HG03520 (cell line): Measurements from ENCODE around the gene ENTHD1.

Source experiments
- ATAC-seq: cut with Tn5 transposase; IDR thresholded peaks from one replicate; pipeline ENCODE4 v1.9.1; 2021; ENCODE audit warnings: mild to moderate bottlenecking, moderate library complexity; ENCODE audit not compliant: unreplicated experiment

Gene ENTHD1

GRCh38 chr22:39718921-39719475 is 174.6 kb downstream of the ENTHD1 start:
- ATAC-seq: no peak

- ATAC-seq: no peak
Observed at GRCh38 chr22:39718206-39718605, 175.4 kb downstream of the ENTHD1 start.

DNA sequence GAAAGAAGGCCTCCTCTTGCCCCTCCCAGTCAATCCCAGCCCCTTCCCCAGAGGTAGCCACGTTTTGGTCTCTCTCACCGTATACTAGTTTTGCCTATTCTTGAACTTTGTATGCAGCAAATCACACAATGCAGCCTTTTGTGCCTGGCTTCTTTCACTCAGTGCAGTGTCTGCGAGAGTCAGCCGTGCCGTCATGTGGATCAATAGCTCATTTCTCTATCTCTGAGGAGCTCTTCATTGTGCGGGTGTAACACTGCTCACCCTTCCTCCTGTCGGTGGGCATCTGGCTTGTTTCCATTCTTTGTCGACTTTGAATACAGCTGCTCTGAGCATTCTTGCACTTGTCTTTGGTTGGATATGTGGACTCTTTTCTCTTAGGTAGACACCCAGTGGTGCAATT is 176.5 kb downstream of the ENTHD1 start:
- no peak for ATAC-seq

DNA sequence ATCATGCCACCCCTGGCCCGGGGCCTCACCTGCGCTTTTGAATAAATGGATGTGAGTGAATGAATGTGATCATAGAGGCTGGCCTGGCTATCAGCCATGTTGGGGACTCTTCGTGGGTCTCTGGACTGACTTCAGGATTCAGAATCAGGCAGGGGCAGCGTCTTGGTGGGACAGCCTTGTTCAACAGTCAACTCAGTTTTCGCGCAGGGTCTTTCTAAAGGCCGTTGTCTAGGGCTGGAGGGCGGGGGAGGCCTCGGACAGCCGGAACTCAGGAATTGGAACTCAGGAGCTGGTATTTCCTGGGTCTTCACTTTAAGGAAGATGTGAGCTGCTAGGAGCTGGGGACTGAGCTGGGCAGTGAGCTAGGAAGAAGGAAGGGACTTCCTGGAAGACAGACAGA is 177.0 kb downstream of the ENTHD1 start:
- ATAC-seq: no peak

GRCh38 chr22:39715778-39716495 is 177.6 kb downstream of the ENTHD1 start:
- ATAC-seq: no peak

DNA sequence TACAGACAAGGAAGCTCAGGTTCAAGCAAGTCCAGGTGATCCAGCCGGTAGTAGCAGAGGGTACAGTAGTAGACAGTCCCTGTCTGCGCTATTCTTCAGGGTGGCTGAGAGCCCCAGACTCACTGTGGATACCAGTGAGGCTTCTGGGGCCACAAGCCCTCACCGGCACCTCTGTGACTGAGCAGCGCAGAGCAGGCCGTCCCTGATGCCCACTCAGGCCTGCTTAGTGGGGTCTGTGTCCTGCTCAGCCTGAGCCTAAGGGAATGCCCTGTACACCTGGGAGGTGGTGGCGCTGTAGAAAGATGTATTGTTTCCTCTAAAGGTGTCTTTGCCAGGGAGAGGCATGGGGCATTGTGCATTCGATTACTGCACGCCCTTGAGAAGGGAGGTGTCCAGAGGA is 179.2 kb downstream of the ENTHD1 start:
- ATAC-seq: no peak

DNA sequence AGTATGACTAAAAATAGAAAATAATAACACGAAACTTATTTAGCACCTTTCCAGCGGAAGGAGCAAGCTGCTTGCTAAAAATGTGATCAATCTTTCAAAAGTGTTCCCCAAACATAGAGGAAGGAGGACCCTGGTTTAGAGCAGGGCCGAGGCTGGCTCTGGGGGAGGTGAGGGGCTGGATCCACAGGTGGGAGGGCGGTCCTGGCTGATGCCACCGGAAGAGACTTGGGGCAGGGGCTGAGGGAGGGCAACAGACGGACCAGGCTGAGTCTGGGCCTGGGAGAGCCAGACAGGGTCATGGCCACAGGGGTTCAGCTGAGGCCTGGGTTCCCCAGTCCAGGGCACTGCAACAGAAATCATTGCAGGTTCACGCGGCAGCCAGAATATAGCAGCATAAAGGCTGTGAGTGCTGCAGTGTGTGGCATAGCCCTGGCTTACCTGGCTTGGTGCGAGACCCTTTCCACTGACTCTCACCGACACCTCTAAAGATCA is 179.7 kb downstream of the ENTHD1 start:
- no peak for ATAC-seq

- ATAC-seq: no peak
Observed at GRCh38 chr22:39712751-39713525, 180.6 kb downstream of the ENTHD1 start.

DNA sequence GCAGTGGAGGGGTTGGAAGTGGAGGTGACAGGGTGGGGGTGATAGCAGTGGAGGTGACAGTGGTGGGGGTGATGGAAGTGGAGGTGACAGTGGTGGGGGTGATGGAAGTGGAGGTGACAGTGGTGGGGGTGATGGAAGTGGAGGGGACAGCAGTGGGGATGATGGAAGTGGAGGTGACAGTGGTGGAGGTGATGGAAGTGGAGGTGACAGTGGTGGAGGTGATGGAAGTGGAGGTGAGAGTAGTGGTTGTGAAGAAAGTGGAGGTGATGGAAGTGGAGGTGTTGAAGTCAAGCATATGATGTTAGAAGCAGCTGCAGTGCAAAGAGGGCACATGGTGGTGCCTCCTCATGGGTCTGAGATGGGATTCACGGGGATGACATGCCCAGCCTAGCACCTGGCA is 181.5 kb downstream of the ENTHD1 start:
- no peak for ATAC-seq

GRCh38 chr22:39710380-39711150 is 183.0 kb downstream of the ENTHD1 start:
- no peak for ATAC-seq

DNA sequence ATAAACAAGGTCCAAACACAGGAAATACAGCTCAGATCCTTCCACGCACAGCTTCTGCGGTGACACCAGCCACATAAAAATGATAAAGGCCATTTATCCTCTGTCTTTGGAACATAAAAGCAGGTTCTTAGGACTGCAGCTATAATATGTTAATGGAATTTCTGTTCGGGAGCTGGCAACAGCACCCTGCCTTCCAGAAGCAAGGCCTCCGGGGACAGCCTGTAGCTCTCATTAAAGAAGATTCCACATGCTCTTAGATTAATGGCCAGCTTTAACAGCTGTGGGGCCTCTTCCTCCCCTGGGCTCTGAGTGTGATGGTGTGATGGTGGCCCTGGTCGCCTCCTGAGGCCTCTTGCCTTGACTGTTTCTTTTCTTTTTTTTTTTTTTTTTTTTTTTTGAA is 185.7 kb downstream of the ENTHD1 start:
- no peak for ATAC-seq

DNA sequence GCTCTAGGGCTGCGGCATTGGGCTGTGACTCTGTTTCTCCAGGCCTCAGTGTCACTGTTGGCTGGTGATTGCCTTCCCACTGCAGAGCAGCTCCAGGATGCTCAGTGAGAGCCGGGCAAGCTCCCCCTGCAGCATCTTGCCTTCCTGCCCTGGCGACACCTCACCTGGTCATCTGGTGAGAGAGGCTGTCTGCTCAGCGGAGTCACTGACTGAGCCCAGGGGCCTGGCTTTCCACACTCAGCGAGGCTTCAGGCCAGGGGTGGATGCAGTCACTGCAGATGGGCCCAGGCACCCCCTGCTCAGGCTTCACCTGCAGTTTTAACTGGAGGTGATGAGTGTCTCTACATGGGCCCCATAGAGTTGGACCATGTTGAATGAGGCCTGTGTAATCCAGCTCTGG is 186.2 kb downstream of the ENTHD1 start:
- no peak for ATAC-seq

DNA sequence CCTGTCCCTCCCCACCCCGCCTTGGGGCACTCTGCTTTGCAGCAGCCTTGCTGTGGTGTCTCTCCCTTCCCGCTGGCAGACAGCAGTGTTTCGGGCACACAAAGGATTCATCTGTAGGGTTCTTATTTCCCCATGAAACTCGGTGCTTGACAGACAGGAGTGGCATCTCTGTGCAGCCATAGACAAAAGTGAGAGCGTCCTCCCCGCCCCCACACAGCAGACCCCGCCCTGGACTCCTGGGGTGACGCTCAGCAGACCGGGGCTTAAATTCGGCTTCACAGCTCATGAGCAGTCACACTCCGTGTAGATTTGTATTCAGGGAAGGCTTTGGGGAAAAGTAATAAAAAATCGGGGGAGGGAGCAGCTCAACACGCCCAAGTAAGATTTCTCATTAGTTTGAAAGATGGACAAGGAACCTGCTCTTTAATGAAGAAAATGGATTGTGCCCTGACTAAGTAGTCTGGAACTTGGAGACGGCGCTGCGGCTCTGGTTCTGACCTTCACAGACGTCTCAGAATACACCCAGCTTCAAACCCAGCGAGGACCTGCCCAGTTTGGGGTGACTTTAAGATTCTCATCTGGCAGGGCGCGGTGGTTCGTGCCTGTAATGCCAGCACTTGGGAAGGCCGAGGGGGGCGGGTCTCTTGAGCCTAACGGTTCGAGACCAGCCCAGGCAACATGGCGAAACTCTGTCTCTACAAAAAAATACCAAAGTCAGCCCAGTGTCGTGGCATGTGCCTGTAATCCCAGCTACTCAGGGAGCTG is 187.0 kb downstream of the ENTHD1 start:
- ATAC-seq: no peak

- ATAC-seq: no peak
Observed at GRCh38 chr22:39705386-39705785, 188.2 kb downstream of the ENTHD1 start.

- no peak for ATAC-seq
Observed at GRCh38 chr22:39703928-39704639, 189.5 kb downstream of the ENTHD1 start.

DNA sequence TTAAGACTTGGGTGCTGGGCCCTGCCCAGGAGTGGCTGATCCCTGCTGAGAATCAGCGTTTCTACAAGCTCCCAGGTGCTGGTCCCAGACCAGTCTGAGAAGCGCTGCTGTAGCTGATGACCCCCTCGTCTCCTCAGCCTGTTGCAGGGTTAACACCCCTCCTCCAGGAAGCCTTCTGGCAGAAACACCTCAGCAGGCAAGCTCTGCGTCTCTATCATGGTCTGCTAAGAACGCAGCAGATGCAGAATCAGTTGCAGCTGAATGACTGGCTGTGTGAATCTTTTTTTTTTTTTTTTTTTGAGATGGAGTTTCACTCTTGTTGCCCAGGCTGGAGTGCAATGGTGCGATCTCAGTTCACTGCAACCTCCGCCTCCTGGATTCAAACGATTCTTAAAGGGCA is 190.5 kb downstream of the ENTHD1 start:
- ATAC-seq: no peak

DNA sequence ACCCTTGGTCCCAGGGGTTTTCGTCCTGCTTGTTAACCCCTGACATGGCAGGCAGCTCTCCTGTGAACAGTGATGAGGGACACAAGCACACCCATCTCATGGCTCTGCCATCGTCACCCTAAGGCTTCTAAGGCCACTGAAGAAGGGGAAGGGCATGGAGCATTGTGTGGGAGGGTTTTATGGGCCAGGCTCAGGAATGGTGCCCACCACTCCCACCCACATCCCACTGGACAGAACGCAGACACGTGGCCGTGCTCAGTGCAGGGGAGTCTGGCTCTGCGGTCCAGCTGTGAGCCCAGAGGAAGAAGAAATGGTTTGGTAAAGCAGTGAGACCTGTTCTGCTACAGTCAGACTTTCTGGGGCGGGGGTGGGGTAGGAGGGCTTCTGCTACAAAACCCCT is 193.0 kb downstream of the ENTHD1 start:
- ATAC-seq: no peak

- ATAC-seq: no peak
Observed at GRCh38 chr22:39699631-39700360, 193.8 kb downstream of the ENTHD1 start.

GRCh38 chr22:39697790-39698430 is 195.7 kb downstream of the ENTHD1 start:
- no peak for ATAC-seq
